Measurements from ENCODE around the gene HAUS8. TPM values are rescaled to one million over a fixed set of nuclear protein-coding genes. Genes with fewer than 3 reads are reported as not detected.

HAUS8 gene
- total RNA-seq, 2 experiments from 2014 or later = 47.3 to 74.1 TPM

GRCh38 chr19:17001603-17002183 lies 73.6 kb downstream of the HAUS8 start:
- no peaks in the 10 kb centered on the region; the same call in 1 of the 2 replicates for H3K9me3 ChIP-seq (ENCODE audit: low read length)
- H4K20me1 ChIP-seq (ENCODE audit: insufficient read depth, low read length) = no peaks in the 10 kb centered on the region
- H3K36me3 ChIP-seq (ENCODE audit: insufficient read depth, low read length) = no peaks in the 10 kb centered on the region
- no peak overlapping the region for H3K4me3 ChIP-seq (ENCODE audit: low read depth, low read length, poor library complexity, severe bottlenecking)
- CTCF ChIA-PET (ENCODE audit: unreplicated experiment) = no interaction called here
- no peak for TF ChIP-seq EZH2phosphoT487 (IDR thresholded peaks at IDR 0.05; ENCODE audit: borderline replicate concordance, low read depth, low read length)
- TF ChIP-seq, protein P1, sequence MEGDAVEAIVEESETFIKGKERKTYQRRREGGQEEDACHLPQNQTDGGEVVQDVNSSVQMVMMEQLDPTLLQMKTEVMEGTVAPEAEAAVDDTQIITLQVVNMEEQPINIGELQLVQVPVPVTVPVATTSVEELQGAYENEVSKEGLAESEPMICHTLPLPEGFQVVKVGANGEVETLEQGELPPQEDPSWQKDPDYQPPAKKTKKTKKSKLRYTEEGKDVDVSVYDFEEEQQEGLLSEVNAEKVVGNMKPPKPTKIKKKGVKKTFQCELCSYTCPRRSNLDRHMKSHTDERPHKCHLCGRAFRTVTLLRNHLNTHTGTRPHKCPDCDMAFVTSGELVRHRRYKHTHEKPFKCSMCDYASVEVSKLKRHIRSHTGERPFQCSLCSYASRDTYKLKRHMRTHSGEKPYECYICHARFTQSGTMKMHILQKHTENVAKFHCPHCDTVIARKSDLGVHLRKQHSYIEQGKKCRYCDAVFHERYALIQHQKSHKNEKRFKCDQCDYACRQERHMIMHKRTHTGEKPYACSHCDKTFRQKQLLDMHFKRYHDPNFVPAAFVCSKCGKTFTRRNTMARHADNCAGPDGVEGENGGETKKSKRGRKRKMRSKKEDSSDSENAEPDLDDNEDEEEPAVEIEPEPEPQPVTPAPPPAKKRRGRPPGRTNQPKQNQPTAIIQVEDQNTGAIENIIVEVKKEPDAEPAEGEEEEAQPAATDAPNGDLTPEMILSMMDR (conservative IDR thresholded peaks at IDR 0.05; ENCODE audit: low read length) = no peak
- no peaks in the 10 kb centered on the region for H3K9me2 ChIP-seq (ENCODE audit: insufficient read depth, low read length)
- no TSS peak for BruUV-seq (replicated peaks)
- H3K4me1 ChIP-seq (ENCODE audit: insufficient read depth, low read length, poor library complexity, severe bottlenecking) = no peaks in the 10 kb centered on the region
- H3K4me2 ChIP-seq (ENCODE audit: low read length) = no peak overlapping the region
- no peak overlapping the region for H3K27ac ChIP-seq (ENCODE audit: low read depth, low read length, poor library complexity, severe bottlenecking)
- H2AFZ ChIP-seq (ENCODE audit: low read length) = no peak overlapping the region
- POLR2A ChIA-PET = no interaction called here
- no peaks in the 10 kb centered on the region for H3K79me2 ChIP-seq (ENCODE audit: insufficient read depth, low read depth, low read length)
- DNase-seq (ENCODE audit: low spot score) = no peak
- intact Hi-C loops (cut with micrococcal nuclease; ENCODE audit: unreplicated experiment) = no loop called here

Other genes with a start within 250 kb of the HAUS8 start
- gene SIN3B, start 246.1 kb downstream of the HAUS8 start, total RNA-seq (2014; rRNA removed; shearing (Covaris generic)) = 19.4 and 21.4 TPM in 2 replicates
- 44.7 and 45.4 TPM in 2 replicates for gene SIN3B, start 246.1 kb downstream of the HAUS8 start, total RNA-seq (2022)
- not detected in 2 replicates for gene F2RL3, start 186.5 kb downstream of the HAUS8 start, total RNA-seq (2014; rRNA removed; shearing (Covaris generic))
- 0.10 TPM in 1 of 2 replicates, not detected in the other for gene F2RL3, start 186.5 kb downstream of the HAUS8 start, total RNA-seq (2022)
- gene CPAMD8, start 48.6 kb downstream of the HAUS8 start, total RNA-seq (2014; rRNA removed; shearing (Covaris generic)) = 0.32 TPM in 1 of 2 replicates, not detected in the other
- 1.2 TPM in 2 replicates for gene CPAMD8, start 48.6 kb downstream of the HAUS8 start, total RNA-seq (2022)
- gene MYO9B, start 325 bp upstream of the HAUS8 start, total RNA-seq (2014; rRNA removed; shearing (Covaris generic)) = 74.7 and 84.9 TPM in 2 replicates
- gene MYO9B, start 325 bp upstream of the HAUS8 start, total RNA-seq (2022) = 144 and 150 TPM in 2 replicates
- gene USE1, start 139.9 kb upstream of the HAUS8 start, total RNA-seq (2014; rRNA removed; shearing (Covaris generic)) = 31.2 TPM in 2 replicates
- 25.4 and 28.6 TPM in 2 replicates for gene USE1, start 139.9 kb upstream of the HAUS8 start, total RNA-seq (2022)
- 5.9 and 10.2 TPM in 2 replicates for gene OCEL1, start 150.8 kb upstream of the HAUS8 start, total RNA-seq (2014; rRNA removed; shearing (Covaris generic))
- 29.5 and 38.8 TPM in 2 replicates for gene OCEL1, start 150.8 kb upstream of the HAUS8 start, total RNA-seq (2022)
- gene NR2F6, start 170.5 kb upstream of the HAUS8 start, total RNA-seq (2014; rRNA removed; shearing (Covaris generic)) = 31.0 and 39.2 TPM in 2 replicates
- 30.0 and 33.1 TPM in 2 replicates for gene NR2F6, start 170.5 kb upstream of the HAUS8 start, total RNA-seq (2022)
- 2.4 and 3.1 TPM in 2 replicates for gene USHBP1, start 189.3 kb upstream of the HAUS8 start, total RNA-seq (2014; rRNA removed; shearing (Covaris generic))
- 6.5 and 7.6 TPM in 2 replicates for gene USHBP1, start 189.3 kb upstream of the HAUS8 start, total RNA-seq (2022)
- 79.0 and 79.7 TPM in 2 replicates for gene BABAM1, start 192.0 kb upstream of the HAUS8 start, total RNA-seq (2014; rRNA removed; shearing (Covaris generic))
- gene BABAM1, start 192.0 kb upstream of the HAUS8 start, total RNA-seq (2022) = 107 and 118 TPM in 2 replicates
- 35.2 and 45.1 TPM in 2 replicates for gene ANKLE1, start 206.4 kb upstream of the HAUS8 start, total RNA-seq (2014; rRNA removed; shearing (Covaris generic))
- 53.7 and 59.4 TPM in 2 replicates for gene ANKLE1, start 206.4 kb upstream of the HAUS8 start, total RNA-seq (2022)
- gene ABHD8, start 228.0 kb upstream of the HAUS8 start, total RNA-seq (2014; rRNA removed; shearing (Covaris generic)) = 11.6 TPM in 2 replicates
- gene ABHD8, start 228.0 kb upstream of the HAUS8 start, total RNA-seq (2022) = 17.3 and 18.9 TPM in 2 replicates
- 174 and 182 TPM in 2 replicates for gene MRPL34, start 230.4 kb upstream of the HAUS8 start, total RNA-seq (2014; rRNA removed; shearing (Covaris generic))
- gene MRPL34, start 230.4 kb upstream of the HAUS8 start, total RNA-seq (2022) = 168 and 173 TPM in 2 replicates
- 36.6 and 39.2 TPM in 2 replicates for gene DDA1, start 234.1 kb upstream of the HAUS8 start, total RNA-seq (2014; rRNA removed; shearing (Covaris generic))
- 48.8 and 57.9 TPM in 2 replicates for gene DDA1, start 234.1 kb upstream of the HAUS8 start, total RNA-seq (2022)